Esophagus squamous epithelium (tissue), 5 donors: ENCODE results near the gene SYCE3. TPM values are rescaled to one million over a fixed set of nuclear protein-coding genes. Genes with fewer than 3 reads are reported as not detected.
"Not testable (repeated sequence)": the region's sequence is repeated elsewhere in the genome, so short reads cannot be mapped to it uniquely, and the experiment has no call there.

Source experiments
- DNase-seq: peaks from one replicate; lab custom pipeline; 2025; lab: John Stamatoyannopoulos, UW
- H3K27ac ChIP-seq, 4 donors: fragments of 200-600 bp; sonication (generic); one replicate each; pipeline ENCODE4 v1.5.1; 2016 to 2019; ENCODE audit warnings: mild to moderate bottlenecking in 1 of 4
- H3K27me3 ChIP-seq, 4 donors: fragments of 200-600 bp; sonication (generic); 1 replicate in 3 of 4; 2 replicates in 1 of 4; pipeline versions ENCODE4 v1.5.1 to v1.6.0; 2017 to 2021; ENCODE audit warnings: antibody characterized with exemption in 1 of 4
- H3K36me3 ChIP-seq, 3 donors: fragments of 200-600 bp; sonication (generic); one replicate each; pipeline ENCODE4 v1.5.1; 2016 to 2019
- H3K4me1 ChIP-seq, 3 donors: fragments of 200-600 bp; sonication (generic); one replicate each; pipeline ENCODE4 v1.5.1; 2017 to 2019
- H3K4me3 ChIP-seq, 4 donors: fragments of 200-600 bp; sonication (generic); 1 replicate in 3 of 4; 2 replicates in 1 of 4; pipeline ENCODE4 v1.5.1; 2016 to 2019; ENCODE audit warnings: mild to moderate bottlenecking in 2 of 4, moderate library complexity in 1 of 4
- H3K9me3 ChIP-seq, 3 donors: fragments of 200-600 bp; sonication (generic); one replicate each; pipeline ENCODE4 v1.5.1; 2016 to 2019
- CTCF ChIP-seq, 6 experiments: fragments of 450-650 bp in 4 of 6; fragments of 200-600 bp in 2 of 6; sonication (generic) in 2 of 6; IDR thresholded peaks; one replicate each; pipeline ENCODE4 v1.5.1; 2016 to 2019; ENCODE audit warnings: antibody characterized with exemption in 6 of 6, mild to moderate bottlenecking in 4 of 6, moderate library complexity in 4 of 6
- POLR2A ChIP-seq, 4 donors: fragments of 450-650 bp; IDR thresholded peaks; one replicate each; pipeline ENCODE4 v1.6.1; 2017; ENCODE audit warnings: antibody characterized with exemption in 4 of 4, mild to moderate bottlenecking in 4 of 4, moderate library complexity in 3 of 4
- WGBS, 2 donors: methylation state at CpG; one replicate each; pipeline ENCODE4 v1.1.5; 2018; 5-methylcytosine and 5-hydroxymethylcytosine counted together
- intact Hi-C: fragments of 100-400 bp; cut with DNase I; formaldehyde crosslinking; loops from one replicate; pipeline ENCODE4 v1.15.0; 2022
- total RNA-seq, 4 donors: library from RNA; depleted of rRNA; stranded (reverse); fragments of >200 nt; gene quantifications; one replicate each; pipeline ENCODE4 v1.1.0, GENCODE V29; 2016
- donor health status: DM: yes; HTN: yes; CAD: no.

Gene SYCE3
- total RNA-seq, 4 donors from 2014 or later, result 1.8 TPM; not detected in 3

GRCh38 chr22:50544078-50544745, 18.5 kb downstream of the SYCE3 start:
- no peak for DNase-seq
- TF ChIP-seq CTCF (IDR thresholded peaks at IDR 0.05), result peak; percentile 5 to 48 (median 39)
- peak in 1 of 4 donors; percentile 36 for TF ChIP-seq POLR2A (IDR thresholded peaks at IDR 0.05)
- Histone ChIP-seq H3K9me3 (no peaks in the 10 kb centered on the region), H3K4me1 (peaks cover 25 to 96% (median 58%) of the 10 kb centered on the region in 3 donors), H3K27ac (peak overlapping the region; percentile 70 to 94 (median 80)), H3K27me3 (peaks cover 0 to 48% (median 0%) of the 10 kb centered on the region in 4 donors), H3K4me3 (peak overlapping the region; percentile 0 to 56 (median 31)), H3K36me3 (no peaks in the 10 kb centered on the region)
- intact Hi-C loops, result no loop called here
- 2 to 12% methylated on average over 9 to 31 of the region's 52 CpGs for WGBS, 2 donors

GRCh38 chr22:50542416-50542927, 20.2 kb downstream of the SYCE3 start:
- Histone ChIP-seq H3K27ac (peak overlapping the region; percentile 85 to 95 (median 94)), H3K9me3 (no peaks in the 10 kb centered on the region), H3K27me3 (peaks cover 0 to 38% (median 0%) of the 10 kb centered on the region in 4 donors), H3K4me1 (peaks cover 40 to 97% (median 72%) of the 10 kb centered on the region in 3 donors), H3K4me3 (no peak overlapping the region), H3K36me3 (no peaks in the 10 kb centered on the region)
- WGBS, 2 donors, result 65 to 81% methylated on average over 17 to 18 of the region's 19 CpGs
- no peak for DNase-seq
- TF ChIP-seq POLR2A (IDR thresholded peaks at IDR 0.05) (peak in 1 of 4 donors; percentile 48), CTCF (IDR thresholded peaks at IDR 0.05) (peak in 3 of 6 experiments; percentile 38 to 67 (median 52))
- intact Hi-C loops, result no loop called here

- 24 to 37% methylated on average over 5 of the region's 5 CpGs for WGBS, 2 donors
- peak overlapping the region; percentile 85 to 95 (median 94) for H3K27ac ChIP-seq
- H3K27me3 ChIP-seq, result peaks cover 0 to 30% (median 0%) of the 10 kb centered on the region in 4 donors
- peak overlapping the region in 1 of 4 donors; percentile 28 for H3K4me3 ChIP-seq
- DNase-seq, H3K9me3 ChIP-seq, intact Hi-C loops, H3K36me3 ChIP-seq: not testable (repeated sequence)
- peak in 1 of 4 donors; percentile 20 for TF ChIP-seq POLR2A (IDR thresholded peaks at IDR 0.05)
- peaks cover 40 to 92% (median 72%) of the 10 kb centered on the region in 3 donors for H3K4me1 ChIP-seq
These were observed 21.1 kb downstream of the SYCE3 start for GRCh38 chr22:50541667-50542026.

GRCh38 chr22:50540381-50540780, 22.3 kb downstream of the SYCE3 start:
- no peak overlapping the region for H3K4me3 ChIP-seq
- peaks cover 37 to 91% (median 64%) of the 10 kb centered on the region in 3 donors for H3K4me1 ChIP-seq
- no peak for DNase-seq
- WGBS, 2 donors, result 45 to 81% methylated on average over 10 of the region's 10 CpGs
- H3K27me3 ChIP-seq, result peaks cover 0 to 17% (median 0%) of the 10 kb centered on the region in 4 donors
- peak overlapping the region; percentile 85 to 95 (median 94) for H3K27ac ChIP-seq
- no peak for TF ChIP-seq CTCF (IDR thresholded peaks at IDR 0.05)
- TF ChIP-seq POLR2A (IDR thresholded peaks at IDR 0.05), result no peak
- no peaks in the 10 kb centered on the region for H3K36me3 ChIP-seq
- H3K9me3 ChIP-seq, result no peaks in the 10 kb centered on the region
- intact Hi-C loops, result no loop called here

GRCh38 chr22:50537765-50538164, 25.0 kb downstream of the SYCE3 start:
- Histone ChIP-seq H3K4me3 (no peak overlapping the region), H3K27ac (peak overlapping the region; percentile 85 to 95 (median 94)), H3K4me1 (peaks cover 21 to 85% (median 38%) of the 10 kb centered on the region in 3 donors), H3K36me3 (no peaks in the 10 kb centered on the region), H3K27me3 (peaks cover 0 to 20% (median 0%) of the 10 kb centered on the region in 4 donors), H3K9me3 (no peaks in the 10 kb centered on the region)
- WGBS, 2 donors, result 80 to 89% methylated on average over 12 to 13 of the region's 13 CpGs
- intact Hi-C loops, result no loop called here
- DNase-seq, result no peak
- TF ChIP-seq CTCF (IDR thresholded peaks at IDR 0.05), result no peak
- no peak for TF ChIP-seq POLR2A (IDR thresholded peaks at IDR 0.05)
